ENCODE measurements around the gene PACRGL. TPM values are rescaled to one million over a fixed set of nuclear protein-coding genes. Genes with fewer than 3 reads are reported as not detected.

Gene PACRGL
- total and polyA plus RNA-seq, 10 donors = 5.7 to 35.4 (median 19.1) TPM

GRCh38 chr4:20787940-20788665, 87.8 kb downstream of the PACRGL start:
- WGBS, 5 donors = 78 to 87% (median 80%) methylated on average over 2 of the region's 2 CpGs
- TF ChIP-seq POLR2A (IDR thresholded peaks at IDR 0.05) (no peak), CTCF (IDR thresholded peaks at IDR 0.05 in 8 of 11, conservative IDR thresholded peaks at IDR 0.05 in 3 of 11) (no peak), POLR2AphosphoS5 (IDR thresholded peaks at IDR 0.05) (no peak)

More at GRCh38 chr4:20787940-20788665, 87.8 kb downstream of the PACRGL start:
- Histone ChIP-seq H3K36me3 (no peaks in the 10 kb centered on the region), H3K4me1 (no peaks in the 10 kb centered on the region), H3K4me3 (no peak overlapping the region), H3K27me3 (replicated peaks in 1 of 7) (no peaks in the 10 kb centered on the region), H3K9me3 (peaks cover 0 to 8% (median 5%) of the 10 kb centered on the region in 8 donors), H3K27ac (no peak overlapping the region)
- no peak for DNase-seq
- intact Hi-C loops (cut with DNase I; ENCODE audit: low total_unique reads) = no loop called here

All from spleen (tissue), 11 donors.